PFSK-1 (cell line): ENCODE data around the gene SLC9A1.

Experiments
- POLR2AphosphoS5 ChIP-seq: IDR thresholded peaks from 2 replicates; pipeline ENCODE4 v1.6.1; 2012; ENCODE audit warnings: low read depth, mild to moderate bottlenecking, control low read depth, low read length, moderate library complexity
- REST ChIP-seq, 2 experiments: IDR thresholded peaks; 2 replicates each; pipeline versions ENCODE4 v1.6.1 to v1.8.0; 2011 to 2012; ENCODE audit warnings: low read depth in 2 of 2, low read length in 2 of 2, control low read depth in 1 of 2, inconsistent platforms in 1 of 2, mild to moderate bottlenecking in 1 of 2, moderate library complexity in 1 of 2; ENCODE audit not compliant: insufficient read depth in 1 of 2
- SIN3A ChIP-seq: IDR thresholded peaks from 2 replicates; pipeline ENCODE4 v1.6.1; 2012; ENCODE audit warnings: mild to moderate bottlenecking, low read length, moderate library complexity, borderline replicate concordance; ENCODE audit not compliant: insufficient read depth

GRCh38 chr1:27109103-27109822, 45.7 kb downstream of the SLC9A1 start:
- TF ChIP-seq POLR2AphosphoS5 (no peak), REST (IDR thresholded peaks at IDR 0.05; ENCODE audit: insufficient read depth in 1 of 2, low read depth in 2 of 2, low read length in 2 of 2) (no peak), SIN3A (no peak)
